Cardiac fibroblast (primary cell): ENCODE results near the gene DDIT4L.

ENCODE experiments used
- DNase-seq, 2 donors: peaks; one replicate each; pipeline versions ENCODE4 v3.0.0 to v3.0.0-alpha.2; 2010; ENCODE audit warnings: low read depth in 2 of 2
- H3K4me3 ChIP-seq, 2 donors: replicated peaks in 1 of 2; 1 replicate in 1 of 2; 2 replicates in 1 of 2; pipeline ENCODE4 v1.5.1; 2011; ENCODE audit warnings: low read depth in 2 of 2, low read length in 2 of 2, mild to moderate bottlenecking in 2 of 2, moderate library complexity in 1 of 2
- CTCF ChIP-seq: IDR thresholded peaks from one replicate; pipeline ENCODE4 v1.5.1; 2011; ENCODE audit warnings: low read depth, mild to moderate bottlenecking, low read length, inconsistent platforms

Gene DDIT4L

GRCh38 chr4:100177855-100178254, 12.4 kb downstream of the DDIT4L start:
- no peak for TF ChIP-seq CTCF
- no peak overlapping the region for H3K4me3 ChIP-seq

DNA sequence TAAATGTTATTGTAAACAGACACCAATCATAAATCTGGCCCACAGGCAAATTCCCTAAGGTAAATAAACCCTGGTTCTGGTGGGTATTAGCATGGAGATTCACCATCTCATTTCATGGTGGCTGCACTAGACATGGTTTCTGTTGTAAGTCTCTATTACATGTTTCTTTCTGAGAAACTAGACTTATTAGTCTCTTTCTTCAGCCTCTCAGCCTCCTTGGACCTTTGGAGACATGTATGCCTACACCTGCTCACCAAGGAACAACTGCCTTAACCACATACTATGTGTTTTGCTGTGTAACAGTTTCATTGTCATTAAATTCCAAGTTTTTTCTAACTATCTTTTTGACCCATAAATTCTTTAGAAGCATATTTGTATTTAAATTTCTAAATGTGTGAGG, 13.1 kb downstream of the DDIT4L start:
- no peak overlapping the region for H3K4me3 ChIP-seq
- no peak for DNase-seq
- no peak for TF ChIP-seq CTCF

More at GRCh38 chr4:100177855-100178254, 12.4 kb downstream of the DDIT4L start:
- no peak for DNase-seq

DNA sequence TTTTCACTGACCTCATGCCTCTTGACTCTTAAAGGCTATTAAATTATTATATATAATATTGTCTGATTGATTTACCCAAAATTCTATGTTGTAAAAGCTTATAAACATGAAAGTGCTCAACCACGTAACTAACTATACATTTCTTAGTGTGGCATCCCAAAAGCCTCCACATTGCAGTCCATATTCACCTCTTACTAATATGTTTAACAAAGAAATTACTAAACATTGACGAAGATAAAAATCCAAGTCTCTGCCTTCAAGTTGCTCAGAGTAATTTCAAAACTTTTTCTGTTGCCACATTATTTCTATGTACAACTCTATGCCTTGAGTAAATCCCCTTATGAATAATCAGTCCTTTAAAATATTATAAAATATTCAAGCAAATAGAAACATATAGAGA, 14.4 kb downstream of the DDIT4L start:
- no peak for DNase-seq
- no peak overlapping the region for H3K4me3 ChIP-seq
- no peak for TF ChIP-seq CTCF

GRCh38 chr4:100174985-100175383, 15.3 kb downstream of the DDIT4L start:
- H3K4me3 ChIP-seq = no peak overlapping the region
- TF ChIP-seq CTCF = no peak
- no peak for DNase-seq

- H3K4me3 ChIP-seq = no peak overlapping the region
- TF ChIP-seq CTCF = no peak
- DNase-seq = peak; percentile 9 to 51
These were observed 19.3 kb downstream of the DDIT4L start for GRCh38 chr4:100170986-100171385.

GRCh38 chr4:100169491-100170485, 20.5 kb downstream of the DDIT4L start:
- no peak overlapping the region for H3K4me3 ChIP-seq
- DNase-seq = peak in 1 of 2 donors; percentile 48
- TF ChIP-seq CTCF = no peak
